ENCODE results near the gene MMP2. TPM values are rescaled to one million over a fixed set of nuclear protein-coding genes. Genes with fewer than 3 reads are reported as not detected.

The MMP2 gene
- total RNA-seq (1,311 and 1,457 TPM in 2 replicates), polyA plus RNA-seq (760 and 1,609 TPM in 2 replicates), polyA minus RNA-seq (ENCODE audit: low replicate concordance) (617 and 1,278 TPM in 2 replicates)
- polyA plus RNA-seq (2012) = 608 and 1,202 TPM in 2 replicates

GRCh38 chr16:55478827-55479429 lies at the start of gene MMP2:
Gene MMP2 (plus strand): TSS chr16:55479198. CDS start chr16:55479480, 282 bp downstream.
- no peaks in the 10 kb centered on the region for H3K9me3 ChIP-seq (ENCODE audit: control insufficient read depth, insufficient read depth, low read depth, low read length)
- TF ChIP-seq CTCF (conservative IDR thresholded peaks at IDR 0.05 in 1 of 2, IDR thresholded peaks at IDR 0.05 in 1 of 2; ENCODE audit: low read depth in 1 of 2, low read length in 2 of 2) = no peak
- peaks cover 13% of the 10 kb centered on the region for H3K4me1 ChIP-seq (ENCODE audit: control insufficient read depth, extremely low read depth, insufficient read depth, low read length)
- H3K79me2 ChIP-seq (ENCODE audit: control insufficient read depth, insufficient read depth, low read length) = peaks cover 39% of the 10 kb centered on the region
- H3K9ac ChIP-seq (ENCODE audit: insufficient read depth, low read length) = peak within 1 kb of the TSS; percentile 86
- no peak within 1 kb of the TSS for H2AFZ ChIP-seq (ENCODE audit: low read length)
- peaks cover 15% of the 10 kb centered on the region for H3K36me3 ChIP-seq (ENCODE audit: control insufficient read depth, insufficient read depth, low read length)
- H3K27ac ChIP-seq (ENCODE audit: insufficient read depth, low read length) = peak within 1 kb of the TSS; percentile 95
- peak; percentile 81 to 87 for DNase-seq (ENCODE audit: low read depth in 2 of 2)
- no peaks in the 10 kb centered on the region for H4K20me1 ChIP-seq (ENCODE audit: control insufficient read depth, extremely low read depth, insufficient read depth, low read length)
- H3K27me3 ChIP-seq (ENCODE audit: control insufficient read depth, insufficient read depth, low read length) = no peaks in the 10 kb centered on the region
- peak within 1 kb of the TSS; percentile 87 to 98 (median 94) for H3K4me3 ChIP-seq (replicated peaks in 1 of 4; ENCODE audit: control extremely low read depth in 1 of 4, insufficient read depth in 1 of 4, low read depth in 3 of 4, low read length in 4 of 4)
- H3K4me2 ChIP-seq (ENCODE audit: extremely low read depth, insufficient read depth, low read length) = peak within 1 kb of the TSS; percentile 95

DNA sequence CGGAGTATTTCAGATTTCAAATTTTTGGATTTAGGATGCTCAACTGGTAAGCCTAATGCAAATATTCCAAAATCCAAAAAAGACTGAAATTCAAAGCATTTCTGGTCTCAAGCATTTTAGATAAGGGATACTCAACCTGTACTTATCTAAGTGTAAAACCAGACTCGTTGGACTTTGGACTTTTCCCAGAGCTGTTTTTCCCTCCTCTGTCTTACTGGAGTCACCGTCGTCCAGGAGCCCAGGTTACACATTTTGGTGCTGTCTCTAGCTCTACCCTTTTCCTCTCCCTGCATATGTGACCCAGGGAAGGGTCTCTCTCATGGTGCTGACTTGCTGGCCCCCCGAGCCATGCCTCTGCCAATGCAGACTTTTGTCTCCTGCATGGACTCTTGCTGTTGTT lies 46.0 kb upstream of the MMP2 start:
- no peak for DNase-seq (ENCODE audit: low read depth in 2 of 2)
- Histone ChIP-seq H4K20me1 (ENCODE audit: control insufficient read depth, extremely low read depth, insufficient read depth, low read length) (no peaks in the 10 kb centered on the region), H3K9me3 (ENCODE audit: control insufficient read depth, insufficient read depth, low read depth, low read length) (no peaks in the 10 kb centered on the region), H3K4me3 (replicated peaks in 1 of 4; ENCODE audit: control extremely low read depth in 1 of 4, insufficient read depth in 1 of 4, low read depth in 3 of 4, low read length in 4 of 4) (no peak overlapping the region), H3K27ac (ENCODE audit: insufficient read depth, low read length) (no peak overlapping the region), H3K9ac (ENCODE audit: insufficient read depth, low read length) (no peak overlapping the region), H3K79me2 (ENCODE audit: control insufficient read depth, insufficient read depth, low read length) (no peaks in the 10 kb centered on the region), H3K36me3 (ENCODE audit: control insufficient read depth, insufficient read depth, low read length) (no peaks in the 10 kb centered on the region), H3K4me1 (ENCODE audit: control insufficient read depth, extremely low read depth, insufficient read depth, low read length) (no peaks in the 10 kb centered on the region), H2AFZ (ENCODE audit: low read length) (no peak overlapping the region), H3K27me3 (ENCODE audit: control insufficient read depth, insufficient read depth, low read length) (no peaks in the 10 kb centered on the region), H3K4me2 (ENCODE audit: extremely low read depth, insufficient read depth, low read length) (no peak overlapping the region)
- no peak for TF ChIP-seq EZH2 (IDR thresholded peaks at IDR 0.05; ENCODE audit: low read length, missing control alignments)
- TF ChIP-seq CTCF (conservative IDR thresholded peaks at IDR 0.05 in 1 of 2, IDR thresholded peaks at IDR 0.05 in 1 of 2; ENCODE audit: low read depth in 1 of 2, low read length in 2 of 2) = no peak

DNA sequence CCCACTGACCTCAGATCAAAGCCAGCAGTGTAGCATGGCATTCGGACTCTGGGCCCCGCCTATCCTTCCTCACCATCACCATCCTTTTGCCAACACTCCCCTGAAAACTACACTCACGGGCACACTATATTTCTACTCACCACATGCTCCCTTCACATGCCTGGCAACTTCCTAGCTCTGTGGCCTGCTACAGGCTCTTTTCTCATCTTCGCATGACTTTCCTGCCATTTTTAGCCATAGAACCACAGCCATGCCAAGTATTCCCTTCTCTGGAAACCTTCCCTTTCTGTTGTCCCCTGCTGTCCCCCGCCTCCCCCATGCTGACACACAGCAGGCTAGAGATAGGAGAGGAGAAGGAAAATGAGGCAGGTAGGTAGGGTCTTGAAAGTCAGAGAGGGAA lies 45.5 kb upstream of the MMP2 start:
- no peaks in the 10 kb centered on the region for H4K20me1 ChIP-seq (ENCODE audit: control insufficient read depth, extremely low read depth, insufficient read depth, low read length)
- H2AFZ ChIP-seq (ENCODE audit: low read length) = no peak overlapping the region
- H3K9me3 ChIP-seq (ENCODE audit: control insufficient read depth, insufficient read depth, low read depth, low read length) = no peaks in the 10 kb centered on the region
- no peaks in the 10 kb centered on the region for H3K79me2 ChIP-seq (ENCODE audit: control insufficient read depth, insufficient read depth, low read length)
- TF ChIP-seq EZH2 (IDR thresholded peaks at IDR 0.05; ENCODE audit: low read length, missing control alignments) (no peak), CTCF (conservative IDR thresholded peaks at IDR 0.05 in 1 of 2, IDR thresholded peaks at IDR 0.05 in 1 of 2; ENCODE audit: low read depth in 1 of 2, low read length in 2 of 2) (no peak)
- H3K27me3 ChIP-seq (ENCODE audit: control insufficient read depth, insufficient read depth, low read length) = no peaks in the 10 kb centered on the region
- DNase-seq (ENCODE audit: low read depth in 2 of 2) = no peak
- no peak overlapping the region for H3K4me2 ChIP-seq (ENCODE audit: extremely low read depth, insufficient read depth, low read length)
- H3K27ac ChIP-seq (ENCODE audit: insufficient read depth, low read length) = no peak overlapping the region
- no peaks in the 10 kb centered on the region for H3K36me3 ChIP-seq (ENCODE audit: control insufficient read depth, insufficient read depth, low read length)
- H3K4me1 ChIP-seq (ENCODE audit: control insufficient read depth, extremely low read depth, insufficient read depth, low read length) = no peaks in the 10 kb centered on the region
- H3K4me3 ChIP-seq (replicated peaks in 1 of 4; ENCODE audit: control extremely low read depth in 1 of 4, insufficient read depth in 1 of 4, low read depth in 3 of 4, low read length in 4 of 4) = no peak overlapping the region
- H3K9ac ChIP-seq (ENCODE audit: insufficient read depth, low read length) = no peak overlapping the region

Data from fibroblast of lung (primary cell).